Activated B cell treated with CpG ODN at 0.5 μM for 24 hours (primary cell): ENCODE data around the gene DENND5A. TPM values are rescaled to one million over a fixed set of nuclear protein-coding genes. Genes with fewer than 3 reads are reported as not detected.

Experiments used
- ATAC-seq: fragments of 200-7000 bp; cut with Tn5 transposase; one replicate; pipeline ENCODE4 v1.10.0; 2021; ENCODE audit warnings: low read depth, mild to moderate bottlenecking, moderate library complexity
- CTCF ChIA-PET: fragments of 350-600 bp; sonication (Branson Sonifier 250); formaldehyde crosslinking; loops from one replicate; lab custom pipeline; 2021; ENCODE audit warnings: antibody characterized with exemption; lab: Charles Lee
- POLR2A ChIA-PET: fragments of 350-600 bp; sonication (Branson Sonifier 250); formaldehyde crosslinking; loops from one replicate; lab custom pipeline; 2021; ENCODE audit warnings: antibody characterized with exemption; lab: Charles Lee
- DNase-seq: peaks from one replicate; pipeline ENCODE4 v3.0.0; 2022
- H3K27ac Mint-ChIP-seq: one replicate; pipeline ENCODE4 v1.8.0; 2020; ENCODE audit warnings: mixed read lengths
- H3K27me3 Mint-ChIP-seq: one replicate; pipeline ENCODE4 v1.8.0; 2021; ENCODE audit warnings: mixed read lengths
- H3K36me3 Mint-ChIP-seq: one replicate; pipeline ENCODE4 v1.8.0; 2021; ENCODE audit warnings: low read depth, mixed read lengths
- H3K4me1 Mint-ChIP-seq: one replicate; pipeline ENCODE4 v1.8.0; 2021; ENCODE audit warnings: mixed read lengths
- H3K4me3 Mint-ChIP-seq: one replicate; pipeline ENCODE4 v1.8.0; 2020; ENCODE audit warnings: mild to moderate bottlenecking, mixed read lengths
- H3K9me3 Mint-ChIP-seq: one replicate; pipeline ENCODE4 v1.8.0; 2020; ENCODE audit warnings: mixed read lengths
- intact Hi-C: fragments of 100-400 bp; cut with micrococcal nuclease; formaldehyde crosslinking; loops from one replicate; pipeline ENCODE4 v1.15.1; 2024
- total RNA-seq: library from RNA; stranded (reverse); gene quantifications from 2 replicates; pipeline ENCODE4 v1.2.3, GENCODE V29; 2022
- TF ChIP-seq, protein P1 (sequence below): fragments of 200-600 bp; IDR thresholded peaks from one replicate; pipeline ENCODE4 v1.8.0; 2022; ENCODE audit warnings: antibody characterized with exemption, mild to moderate bottlenecking

DENND5A gene
- total RNA-seq, 1 donor from 2014 or later = 24.4 TPM

- ATAC-seq (no peak), DNase-seq (no peak)
- Mint-ChIP-seq H3K4me1 (no peaks in the 10 kb centered on the region), H3K36me3 (peaks cover 30% of the 10 kb centered on the region), H3K27me3 (no peaks in the 10 kb centered on the region), H3K27ac (no peak overlapping the region), H3K4me3 (no peak overlapping the region), H3K9me3 (peaks cover 2% of the 10 kb centered on the region)
- ChIA-PET CTCF (interaction anchor here (0.8 kb wide), 1 partner anchor 22 kb away, joined by 4 read pairs; no protein-coding TSS in a partner anchor), POLR2A (no interaction called here)
- intact Hi-C loops = no loop called here
- TF ChIP-seq, protein P1, sequence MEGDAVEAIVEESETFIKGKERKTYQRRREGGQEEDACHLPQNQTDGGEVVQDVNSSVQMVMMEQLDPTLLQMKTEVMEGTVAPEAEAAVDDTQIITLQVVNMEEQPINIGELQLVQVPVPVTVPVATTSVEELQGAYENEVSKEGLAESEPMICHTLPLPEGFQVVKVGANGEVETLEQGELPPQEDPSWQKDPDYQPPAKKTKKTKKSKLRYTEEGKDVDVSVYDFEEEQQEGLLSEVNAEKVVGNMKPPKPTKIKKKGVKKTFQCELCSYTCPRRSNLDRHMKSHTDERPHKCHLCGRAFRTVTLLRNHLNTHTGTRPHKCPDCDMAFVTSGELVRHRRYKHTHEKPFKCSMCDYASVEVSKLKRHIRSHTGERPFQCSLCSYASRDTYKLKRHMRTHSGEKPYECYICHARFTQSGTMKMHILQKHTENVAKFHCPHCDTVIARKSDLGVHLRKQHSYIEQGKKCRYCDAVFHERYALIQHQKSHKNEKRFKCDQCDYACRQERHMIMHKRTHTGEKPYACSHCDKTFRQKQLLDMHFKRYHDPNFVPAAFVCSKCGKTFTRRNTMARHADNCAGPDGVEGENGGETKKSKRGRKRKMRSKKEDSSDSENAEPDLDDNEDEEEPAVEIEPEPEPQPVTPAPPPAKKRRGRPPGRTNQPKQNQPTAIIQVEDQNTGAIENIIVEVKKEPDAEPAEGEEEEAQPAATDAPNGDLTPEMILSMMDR = no peak
Observed at GRCh38 chr11:9187616-9188015, 77.5 kb downstream of the DENND5A start.

- ATAC-seq = no peak
- Mint-ChIP-seq H3K36me3 (peaks cover 21% of the 10 kb centered on the region), H3K4me1 (no peaks in the 10 kb centered on the region), H3K27me3 (no peaks in the 10 kb centered on the region), H3K9me3 (no peaks in the 10 kb centered on the region), H3K27ac (no peak overlapping the region), H3K4me3 (no peak overlapping the region)
- ChIA-PET CTCF (no interaction called here), POLR2A (no interaction called here)
- no peak for DNase-seq
- TF ChIP-seq, protein P1 = no peak
- intact Hi-C loops = no loop called here
Observed at GRCh38 chr11:9184516-9184915, 80.6 kb downstream of the DENND5A start.

- no peak overlapping the region for H3K4me3 Mint-ChIP-seq
- H3K4me1 Mint-ChIP-seq = no peaks in the 10 kb centered on the region
- no peak overlapping the region for H3K27ac Mint-ChIP-seq
- POLR2A ChIA-PET = no interaction called here
- CTCF ChIA-PET = no interaction called here
- intact Hi-C loops = no loop called here
- H3K9me3 Mint-ChIP-seq = no peaks in the 10 kb centered on the region
- DNase-seq = no peak
- TF ChIP-seq, protein P1 = no peak
- H3K36me3 Mint-ChIP-seq = peaks cover 27% of the 10 kb centered on the region
- no peaks in the 10 kb centered on the region for H3K27me3 Mint-ChIP-seq
- ATAC-seq = no peak
Observed at GRCh38 chr11:9182180-9182871, 82.8 kb downstream of the DENND5A start.

DNA sequence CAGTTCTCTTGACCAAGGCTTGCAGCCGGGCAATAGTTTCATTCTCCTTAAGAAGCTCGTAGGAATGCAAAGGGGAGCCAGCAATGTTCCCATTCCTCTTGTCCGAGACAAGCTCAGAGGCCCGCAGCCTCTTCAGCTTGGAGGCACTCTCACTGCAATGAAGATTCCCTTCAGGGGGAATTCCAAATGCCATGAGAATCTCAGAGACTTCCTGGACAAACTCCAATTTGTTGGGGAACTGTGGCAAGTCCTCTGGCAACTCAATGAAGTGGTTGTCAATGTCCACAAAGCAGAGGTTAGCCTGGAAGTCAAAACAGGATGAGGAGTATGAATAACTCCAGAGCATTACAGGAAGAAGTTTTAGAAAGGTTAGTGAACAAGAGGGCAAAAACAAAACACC is 84.4 kb downstream of the DENND5A start:
- no peaks in the 10 kb centered on the region for H3K9me3 Mint-ChIP-seq
- ATAC-seq (no peak), DNase-seq (no peak)
- CTCF ChIA-PET = no interaction called here
- TF ChIP-seq, protein P1 = no peak
- intact Hi-C loops = no loop called here
- H3K36me3 Mint-ChIP-seq = peaks cover 42% of the 10 kb centered on the region
- no peaks in the 10 kb centered on the region for H3K27me3 Mint-ChIP-seq
- no peak overlapping the region for H3K4me3 Mint-ChIP-seq
- no peak overlapping the region for H3K27ac Mint-ChIP-seq
- H3K4me1 Mint-ChIP-seq = no peaks in the 10 kb centered on the region
- POLR2A ChIA-PET = no interaction called here

DNA sequence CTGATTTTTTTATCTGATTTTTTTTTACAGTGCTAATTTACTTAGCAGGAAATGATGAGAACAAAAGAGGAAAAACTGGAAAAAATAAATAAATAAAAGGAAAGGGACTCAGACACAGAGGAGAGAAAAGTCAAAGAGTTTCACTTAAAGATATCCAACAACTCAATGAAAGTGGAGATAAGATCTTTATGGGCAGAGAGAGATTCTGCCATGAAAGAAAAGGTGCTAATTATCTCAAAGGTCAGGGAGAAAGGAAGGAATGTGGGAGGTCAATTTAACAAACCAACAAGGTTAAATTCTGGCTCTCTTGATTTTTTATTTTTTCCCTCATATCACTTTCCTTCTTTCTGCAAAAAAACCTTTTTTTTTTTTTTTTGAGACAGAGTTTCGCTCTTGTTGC is 86.0 kb downstream of the DENND5A start:
- H3K36me3 Mint-ChIP-seq = peaks cover 53% of the 10 kb centered on the region
- no peaks in the 10 kb centered on the region for H3K9me3 Mint-ChIP-seq
- CTCF ChIA-PET = no interaction called here
- POLR2A ChIA-PET = no interaction called here
- H3K4me3 Mint-ChIP-seq = no peak overlapping the region
- H3K27ac Mint-ChIP-seq = no peak overlapping the region
- intact Hi-C loops = no loop called here
- TF ChIP-seq, protein P1 = no peak
- DNase-seq (no peak), ATAC-seq (no peak)
- H3K4me1 Mint-ChIP-seq = no peaks in the 10 kb centered on the region
- no peaks in the 10 kb centered on the region for H3K27me3 Mint-ChIP-seq
